Breast epithelium (tissue), 3 donors: ENCODE measurements around the gene CCDC33.

Experiments
- CTCF ChIP-seq, 3 donors: fragments of 450-650 bp; IDR thresholded peaks; one replicate each; pipeline ENCODE4 v1.5.1; 2016 to 2017; ENCODE audit warnings: antibody characterized with exemption in 3 of 3, mild to moderate bottlenecking in 3 of 3, moderate library complexity in 3 of 3
- POLR2A ChIP-seq: fragments of 450-650 bp; IDR thresholded peaks from one replicate; pipeline ENCODE4 v1.6.1; 2016; ENCODE audit warnings: antibody characterized with exemption, mild to moderate bottlenecking, moderate library complexity
- POLR2AphosphoS5 ChIP-seq, 3 donors: sonication (generic); formaldehyde crosslinking; IDR thresholded peaks; one replicate each; pipeline ENCODE4 v1.6.1; 2017; ENCODE audit warnings: antibody characterized with exemption in 3 of 3

GRCh38 chr15:74211656-74212055, 24.5 kb upstream of the CCDC33 start:
- no peak for TF ChIP-seq CTCF (IDR thresholded peaks at IDR 0.05)
- no peak for TF ChIP-seq POLR2A
- TF ChIP-seq POLR2AphosphoS5 (IDR thresholded peaks at IDR 0.05), result no peak
